ENCODE measurements around the gene PRRG1.
"Not testable (repeated sequence)": the region's sequence is repeated elsewhere in the genome, so short reads cannot be mapped to it uniquely, and the experiment has no call there.

PRRG1 gene

DNA sequence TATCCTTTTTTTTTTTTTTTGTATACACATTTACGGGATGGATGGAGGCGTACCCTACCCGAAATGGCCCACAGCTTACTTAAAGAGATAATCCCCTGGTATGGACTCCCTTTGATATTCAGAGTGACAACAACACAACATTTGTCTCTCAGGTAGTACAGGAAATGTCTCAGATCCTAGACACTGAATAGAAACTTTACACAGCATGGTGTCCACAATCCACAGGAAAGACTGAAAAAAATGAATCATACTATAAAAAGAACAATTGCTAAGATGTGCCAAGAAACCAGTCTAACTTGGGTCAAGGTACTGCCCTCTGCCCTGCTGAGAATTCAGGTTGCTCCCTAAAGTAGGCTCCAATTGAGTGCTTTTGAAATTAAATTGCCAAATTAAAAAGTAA lies 121.5 kb downstream of the PRRG1 start:
- no peak for DNase-seq (ENCODE audit: low read depth in 2 of 2)

- no peak for DNase-seq (ENCODE audit: low read depth in 2 of 2)
Observed at GRCh38 chrX:37472836-37473235, 123.7 kb downstream of the PRRG1 start.

GRCh38 chrX:37474478-37474877 lies 125.3 kb downstream of the PRRG1 start:
- DNase-seq (ENCODE audit: low read depth in 2 of 2) = no peak

- DNase-seq (ENCODE audit: low read depth in 2 of 2) = no peak
Observed at GRCh38 chrX:37476571-37477170, 127.5 kb downstream of the PRRG1 start.

DNA sequence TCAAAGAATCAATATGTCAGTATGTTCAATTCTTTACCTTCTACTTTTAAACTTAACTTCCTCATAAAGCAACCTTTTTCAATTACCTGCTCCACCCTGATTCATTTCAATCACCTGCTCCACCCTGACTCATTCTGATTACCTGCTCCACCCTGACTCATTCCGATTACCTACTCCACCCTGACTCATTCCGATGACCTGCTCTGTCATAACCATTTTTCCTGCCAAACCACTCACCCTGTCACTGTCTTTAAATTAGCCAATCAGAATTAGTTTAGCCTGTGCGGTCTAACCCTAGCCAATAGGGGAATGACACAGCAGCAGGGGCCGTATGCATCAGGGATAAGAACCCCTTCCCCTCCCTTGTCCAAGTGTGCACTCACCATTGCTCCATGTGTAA lies 135.2 kb downstream of the PRRG1 start:
- DNase-seq (ENCODE audit: low read depth in 2 of 2) = not testable (repeated sequence)

GRCh38 chrX:37485429-37485828 lies 136.3 kb downstream of the PRRG1 start:
- DNase-seq (ENCODE audit: low read depth in 2 of 2) = no peak

DNA sequence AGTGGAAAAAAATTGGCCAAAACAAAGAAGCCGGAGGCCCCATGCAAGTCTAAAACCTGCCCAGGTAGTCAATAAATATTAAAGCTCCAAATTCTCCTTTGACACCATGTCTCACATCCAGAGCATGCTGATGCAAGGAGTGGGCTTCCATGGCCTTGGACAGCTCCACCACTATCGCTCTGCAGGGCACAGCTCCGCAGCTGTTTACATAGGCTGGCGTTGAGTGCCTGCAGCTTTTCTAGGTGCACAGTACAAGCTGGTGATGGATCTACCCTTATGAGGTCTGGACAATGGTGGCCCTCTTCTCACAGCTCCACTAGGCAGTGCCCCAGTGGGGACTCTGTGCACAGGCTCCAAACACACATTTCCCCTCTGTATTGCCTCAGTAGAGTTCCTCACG lies 138.1 kb downstream of the PRRG1 start:
- no peak for DNase-seq (ENCODE audit: low read depth in 2 of 2)

DNA sequence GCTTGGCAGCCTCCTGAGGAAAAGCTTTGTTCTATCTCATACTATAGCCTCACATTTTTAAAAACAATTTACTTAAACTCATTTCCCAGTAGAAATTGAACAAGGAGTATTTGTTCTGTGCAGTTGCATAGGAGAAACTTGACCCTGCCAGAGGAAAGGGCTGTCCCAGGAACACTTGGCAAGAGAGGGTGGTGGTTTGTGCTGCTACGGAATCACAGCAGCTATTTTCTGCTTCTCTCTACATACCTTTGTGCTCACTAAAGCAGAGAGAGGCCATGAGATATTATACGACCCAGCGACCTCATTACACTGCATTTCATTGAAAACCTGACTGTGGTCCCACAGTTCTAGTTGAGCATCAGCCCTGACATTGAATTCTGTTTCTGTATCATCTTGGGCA lies 139.2 kb downstream of the PRRG1 start:
- no peak for DNase-seq (ENCODE audit: low read depth in 2 of 2)

GRCh38 chrX:37491686-37492085 lies 142.5 kb downstream of the PRRG1 start:
- no peak for DNase-seq (ENCODE audit: low read depth in 2 of 2)

DNA sequence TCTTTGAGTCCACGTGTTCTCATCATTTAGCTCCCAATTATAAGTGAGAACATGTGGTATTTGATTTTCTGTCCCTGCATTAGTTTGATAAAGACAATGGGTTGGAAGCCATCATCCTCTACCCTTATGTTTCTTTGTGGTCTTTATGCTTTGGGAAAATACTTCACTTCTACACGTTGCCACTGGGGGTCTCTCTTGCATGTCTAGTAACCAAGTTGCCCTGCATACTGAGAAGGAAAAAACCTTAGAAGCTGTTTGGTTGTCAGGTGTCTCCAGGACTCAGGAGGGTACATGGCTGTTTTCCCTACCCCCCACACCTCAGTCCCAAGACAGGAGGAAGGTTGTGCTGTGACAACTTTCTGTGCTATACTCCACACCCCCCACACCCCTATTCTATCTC lies 146.6 kb downstream of the PRRG1 start:
- not testable (repeated sequence) for DNase-seq (ENCODE audit: low read depth in 2 of 2)

GRCh38 chrX:37497126-37497525 lies 148.0 kb downstream of the PRRG1 start:
- not testable (repeated sequence) for DNase-seq (ENCODE audit: low read depth in 2 of 2)

DNA sequence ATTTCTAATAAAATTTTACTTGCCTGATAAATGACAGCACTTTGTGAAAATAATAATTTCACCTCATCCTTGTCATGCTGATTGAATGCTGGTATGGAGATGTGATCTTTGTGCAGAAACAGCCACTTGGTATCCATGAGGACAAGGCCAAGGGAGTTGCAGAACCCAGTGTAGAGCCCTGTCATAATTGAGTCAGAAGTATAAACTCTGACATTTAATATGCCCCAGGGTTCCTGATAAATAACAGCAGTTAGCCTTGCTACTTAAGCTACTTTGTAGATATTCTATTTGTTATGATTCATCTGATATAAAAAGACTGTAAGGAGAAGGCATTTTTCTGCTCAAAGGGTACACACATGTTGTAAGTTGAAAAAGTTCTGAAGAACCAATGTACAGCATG lies 149.2 kb downstream of the PRRG1 start:
- not testable (repeated sequence) for DNase-seq (ENCODE audit: low read depth in 2 of 2)

DNA sequence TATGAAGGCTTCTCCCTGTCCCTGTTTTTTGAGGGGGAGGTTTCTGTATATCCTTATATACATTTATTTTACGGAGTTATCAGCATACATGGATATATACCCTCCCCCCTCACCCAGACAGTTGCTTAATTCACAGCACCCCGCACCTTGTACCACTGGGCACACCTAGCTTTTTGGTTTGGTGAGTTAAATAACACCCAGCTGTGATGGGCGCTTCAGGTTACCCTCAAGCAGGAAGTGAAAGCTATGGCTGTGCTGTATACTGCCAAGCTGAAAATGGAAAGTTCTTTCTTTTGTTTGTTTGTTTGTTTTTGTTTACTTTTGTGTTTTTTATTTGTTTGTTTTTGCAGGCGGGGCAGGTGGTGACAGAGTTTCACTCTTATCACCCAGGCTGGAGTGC lies 150.5 kb downstream of the PRRG1 start:
- DNase-seq (ENCODE audit: low read depth in 2 of 2) = not testable (repeated sequence)

GRCh38 chrX:37504991-37505390 lies 155.8 kb downstream of the PRRG1 start:
- no peak for DNase-seq (ENCODE audit: low read depth in 2 of 2)

Measured in stimulated activated CD8-positive, alpha-beta memory T cell treated with anti-CD3 and anti-CD28 coated beads, Interleukin-7, amount 100 ng/mL, for 1 hour (primary cell).